GM12864 (cell line): ENCODE data around the gene OMG.
"Not testable (repeated sequence)": the region's sequence is repeated elsewhere in the genome, so short reads cannot be mapped to it uniquely, and the experiment has no call there.

Source experiments
- DNase-seq: peaks from one replicate; pipeline ENCODE4 v3.0.0-alpha.2; 2011; ENCODE audit warnings: low read depth
- H3K4me3 ChIP-seq: 2 replicates; pipeline ENCODE4 v1.5.1; 2011; ENCODE audit warnings: mild to moderate bottlenecking, low read depth, low read length, control low read depth
- CTCF ChIP-seq: IDR thresholded peaks from 2 replicates; pipeline ENCODE4 v1.5.1; 2011; ENCODE audit warnings: low read depth, mild to moderate bottlenecking, moderate library complexity, low read length, control low read depth, inconsistent platforms; ENCODE audit errors: missing control alignments

Gene OMG

DNA sequence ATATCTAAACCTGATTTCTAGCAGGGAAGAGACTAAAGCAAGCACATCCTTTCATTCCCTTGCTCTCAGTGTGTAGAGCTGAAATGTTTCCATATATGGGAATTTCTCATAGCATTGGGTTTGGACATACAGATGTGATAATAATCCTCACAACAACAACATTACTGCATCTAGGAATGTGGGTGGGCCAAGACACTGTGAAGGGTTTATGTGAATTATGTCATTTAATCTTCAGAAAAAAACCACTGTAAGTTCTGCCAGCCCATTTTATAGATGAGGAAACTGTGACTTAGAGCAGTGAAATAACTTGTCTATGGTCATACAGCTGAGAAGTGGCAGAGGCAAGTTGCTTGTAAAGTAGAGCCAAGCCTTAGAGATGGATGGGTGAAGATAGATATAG lies 5.2 kb downstream of the OMG start:
- no peak overlapping the region for H3K4me3 ChIP-seq
- no peak for DNase-seq
- no peak for TF ChIP-seq CTCF

GRCh38 chr17:31289790-31290189 lies 7.2 kb downstream of the OMG start:
- no peak overlapping the region for H3K4me3 ChIP-seq
- no peak for TF ChIP-seq CTCF
- DNase-seq = no peak

DNA sequence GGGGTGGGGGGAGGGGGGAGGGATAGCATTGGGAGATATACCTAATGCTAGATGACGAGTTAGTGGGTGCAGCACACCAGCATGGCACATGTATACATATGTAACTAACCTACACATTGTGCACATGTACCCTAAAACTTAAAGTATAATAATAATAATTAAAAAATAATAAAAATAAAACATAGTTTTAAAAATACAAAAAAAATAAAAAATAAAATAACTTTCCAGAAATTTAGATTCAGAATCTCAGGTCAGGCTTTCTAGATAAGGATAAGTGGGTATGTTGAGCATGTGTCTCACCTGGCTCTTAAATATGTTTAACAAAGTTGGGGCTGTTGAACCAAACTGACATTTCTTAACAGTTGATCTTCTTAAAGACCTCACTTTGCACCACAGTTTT lies 9.1 kb downstream of the OMG start:
- H3K4me3 ChIP-seq, DNase-seq: not testable (repeated sequence)

- no peak overlapping the region for H3K4me3 ChIP-seq
- no peak for DNase-seq
- TF ChIP-seq CTCF = no peak
Observed at GRCh38 chr17:31286587-31286986, 10.5 kb downstream of the OMG start.

DNA sequence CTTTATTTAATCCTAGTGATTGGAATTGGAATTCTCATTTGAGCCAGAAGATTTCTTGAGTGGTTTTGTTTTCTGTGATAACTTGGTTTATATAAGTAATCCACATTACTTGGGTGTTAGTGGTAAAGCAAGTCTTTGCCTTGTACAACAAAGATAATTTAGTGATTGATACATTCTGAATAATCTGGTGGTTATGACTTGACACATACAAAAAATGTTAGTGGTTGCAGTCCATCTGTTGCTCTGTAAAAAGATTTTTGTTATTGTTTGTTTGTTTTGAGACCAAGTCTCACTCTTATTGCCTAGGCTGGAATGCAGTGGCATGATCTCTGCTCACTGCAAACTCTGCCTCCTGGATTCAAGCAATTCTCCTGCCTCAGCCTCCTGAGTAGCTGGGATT lies 13.2 kb downstream of the OMG start:
- TF ChIP-seq CTCF = no peak
- no peak overlapping the region for H3K4me3 ChIP-seq
- no peak for DNase-seq

- no peak for TF ChIP-seq CTCF
- DNase-seq = no peak
- no peak overlapping the region for H3K4me3 ChIP-seq
Observed at GRCh38 chr17:31281061-31281460, 16.0 kb downstream of the OMG start.

- no peak overlapping the region for H3K4me3 ChIP-seq
- no peak for TF ChIP-seq CTCF
- DNase-seq = no peak
Observed at GRCh38 chr17:31279401-31279800, 17.6 kb downstream of the OMG start.

- no peak for DNase-seq
- no peak for TF ChIP-seq CTCF
- H3K4me3 ChIP-seq = no peak overlapping the region
Observed at GRCh38 chr17:31275116-31275515, 21.9 kb downstream of the OMG start.
